ENCODE results near the gene BNC2.

Gene BNC2, protein sequence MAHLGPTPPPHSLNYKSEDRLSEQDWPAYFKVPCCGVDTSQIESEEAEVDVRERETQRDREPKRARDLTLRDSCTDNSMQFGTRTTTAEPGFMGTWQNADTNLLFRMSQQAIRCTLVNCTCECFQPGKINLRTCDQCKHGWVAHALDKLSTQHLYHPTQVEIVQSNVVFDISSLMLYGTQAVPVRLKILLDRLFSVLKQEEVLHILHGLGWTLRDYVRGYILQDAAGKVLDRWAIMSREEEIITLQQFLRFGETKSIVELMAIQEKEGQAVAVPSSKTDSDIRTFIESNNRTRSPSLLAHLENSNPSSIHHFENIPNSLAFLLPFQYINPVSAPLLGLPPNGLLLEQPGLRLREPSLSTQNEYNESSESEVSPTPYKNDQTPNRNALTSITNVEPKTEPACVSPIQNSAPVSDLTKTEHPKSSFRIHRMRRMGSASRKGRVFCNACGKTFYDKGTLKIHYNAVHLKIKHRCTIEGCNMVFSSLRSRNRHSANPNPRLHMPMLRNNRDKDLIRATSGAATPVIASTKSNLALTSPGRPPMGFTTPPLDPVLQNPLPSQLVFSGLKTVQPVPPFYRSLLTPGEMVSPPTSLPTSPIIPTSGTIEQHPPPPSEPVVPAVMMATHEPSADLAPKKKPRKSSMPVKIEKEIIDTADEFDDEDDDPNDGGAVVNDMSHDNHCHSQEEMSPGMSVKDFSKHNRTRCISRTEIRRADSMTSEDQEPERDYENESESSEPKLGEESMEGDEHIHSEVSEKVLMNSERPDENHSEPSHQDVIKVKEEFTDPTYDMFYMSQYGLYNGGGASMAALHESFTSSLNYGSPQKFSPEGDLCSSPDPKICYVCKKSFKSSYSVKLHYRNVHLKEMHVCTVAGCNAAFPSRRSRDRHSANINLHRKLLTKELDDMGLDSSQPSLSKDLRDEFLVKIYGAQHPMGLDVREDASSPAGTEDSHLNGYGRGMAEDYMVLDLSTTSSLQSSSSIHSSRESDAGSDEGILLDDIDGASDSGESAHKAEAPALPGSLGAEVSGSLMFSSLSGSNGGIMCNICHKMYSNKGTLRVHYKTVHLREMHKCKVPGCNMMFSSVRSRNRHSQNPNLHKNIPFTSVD

DNA sequence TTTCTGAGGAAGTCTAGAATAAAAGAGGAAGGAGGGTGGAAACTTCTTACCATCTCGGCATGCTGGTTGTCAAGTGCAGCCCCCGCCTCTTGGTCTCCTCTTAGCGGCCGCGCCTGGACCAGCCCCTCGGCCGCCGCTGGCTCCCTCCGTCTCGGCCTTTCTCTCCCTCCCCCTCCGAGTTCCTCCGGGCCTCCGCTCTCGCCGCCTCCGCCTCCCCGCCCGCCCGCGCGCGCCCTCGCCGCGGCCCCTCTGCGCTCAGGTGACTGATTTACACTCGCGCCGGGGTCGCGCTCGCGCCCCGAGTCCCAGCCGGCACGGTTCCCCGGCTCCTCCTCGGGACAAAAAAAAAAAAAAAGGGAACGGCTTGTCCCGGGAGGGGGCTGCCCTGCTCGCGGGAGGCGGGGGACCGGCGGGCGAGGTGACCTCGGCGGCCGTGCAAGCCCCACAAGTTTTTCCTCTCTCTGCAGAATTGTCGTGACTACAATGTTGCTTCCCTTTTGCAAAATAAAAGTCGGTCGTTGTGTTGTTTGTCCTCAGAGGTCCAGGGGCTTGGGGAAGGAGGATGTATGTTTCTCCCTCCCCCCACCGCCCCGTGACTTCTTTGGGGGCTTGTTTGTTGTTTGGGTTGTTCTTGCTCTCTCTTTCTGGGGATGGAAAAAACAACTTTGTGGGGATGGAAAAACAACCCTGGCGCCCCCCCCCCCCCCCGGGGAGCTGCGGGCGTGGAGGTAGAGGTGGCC, at the start of gene BNC2:
TSS of gene BNC2 (minus strand) at position 75 of the 740 bp plus-strand sequence. CDS start at position 53, 22 bp downstream.
- TF ChIP-seq EZH2 (IDR thresholded peaks at IDR 0.05; ENCODE audit: borderline replicate concordance, low read length), result no peak
- TF ChIP-seq, protein P1, sequence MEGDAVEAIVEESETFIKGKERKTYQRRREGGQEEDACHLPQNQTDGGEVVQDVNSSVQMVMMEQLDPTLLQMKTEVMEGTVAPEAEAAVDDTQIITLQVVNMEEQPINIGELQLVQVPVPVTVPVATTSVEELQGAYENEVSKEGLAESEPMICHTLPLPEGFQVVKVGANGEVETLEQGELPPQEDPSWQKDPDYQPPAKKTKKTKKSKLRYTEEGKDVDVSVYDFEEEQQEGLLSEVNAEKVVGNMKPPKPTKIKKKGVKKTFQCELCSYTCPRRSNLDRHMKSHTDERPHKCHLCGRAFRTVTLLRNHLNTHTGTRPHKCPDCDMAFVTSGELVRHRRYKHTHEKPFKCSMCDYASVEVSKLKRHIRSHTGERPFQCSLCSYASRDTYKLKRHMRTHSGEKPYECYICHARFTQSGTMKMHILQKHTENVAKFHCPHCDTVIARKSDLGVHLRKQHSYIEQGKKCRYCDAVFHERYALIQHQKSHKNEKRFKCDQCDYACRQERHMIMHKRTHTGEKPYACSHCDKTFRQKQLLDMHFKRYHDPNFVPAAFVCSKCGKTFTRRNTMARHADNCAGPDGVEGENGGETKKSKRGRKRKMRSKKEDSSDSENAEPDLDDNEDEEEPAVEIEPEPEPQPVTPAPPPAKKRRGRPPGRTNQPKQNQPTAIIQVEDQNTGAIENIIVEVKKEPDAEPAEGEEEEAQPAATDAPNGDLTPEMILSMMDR (IDR thresholded peaks at IDR 0.05; ENCODE audit: low read length), result no peak
- H3K27me3 ChIP-seq (ENCODE audit: insufficient read depth, low read length), result no peaks in the 10 kb centered on the region
- no peaks in the 10 kb centered on the region for H3K4me1 ChIP-seq (ENCODE audit: insufficient read depth, low read length, severe bottlenecking)
- H3K79me2 ChIP-seq (ENCODE audit: insufficient read depth, low read length), result no peaks in the 10 kb centered on the region
- H2AFZ ChIP-seq (ENCODE audit: low read length), result no peak within 1 kb of the TSS
- no peak within 1 kb of the TSS for H3K9ac ChIP-seq (ENCODE audit: low read length)
- no peak within 1 kb of the TSS for H3K27ac ChIP-seq (ENCODE audit: low read depth, low read length, poor library complexity, severe bottlenecking)
- no peaks in the 10 kb centered on the region for H3K36me3 ChIP-seq (ENCODE audit: insufficient read depth, low read length)
- H3K9me2 ChIP-seq (ENCODE audit: low read depth, low read length), result no peaks in the 10 kb centered on the region
- no peaks in the 10 kb centered on the region for H3K9me3 ChIP-seq (ENCODE audit: low read length)
- no peaks in the 10 kb centered on the region for H3F3A ChIP-seq (ENCODE audit: insufficient read depth, low read length)
- H3K4me3 ChIP-seq (ENCODE audit: low read depth, low read length, poor library complexity, severe bottlenecking), result no peak within 1 kb of the TSS
- H3K4me2 ChIP-seq (ENCODE audit: low read length), result no peak within 1 kb of the TSS
- H4K20me1 ChIP-seq (ENCODE audit: insufficient read depth, low read length), result no peaks in the 10 kb centered on the region

DNA sequence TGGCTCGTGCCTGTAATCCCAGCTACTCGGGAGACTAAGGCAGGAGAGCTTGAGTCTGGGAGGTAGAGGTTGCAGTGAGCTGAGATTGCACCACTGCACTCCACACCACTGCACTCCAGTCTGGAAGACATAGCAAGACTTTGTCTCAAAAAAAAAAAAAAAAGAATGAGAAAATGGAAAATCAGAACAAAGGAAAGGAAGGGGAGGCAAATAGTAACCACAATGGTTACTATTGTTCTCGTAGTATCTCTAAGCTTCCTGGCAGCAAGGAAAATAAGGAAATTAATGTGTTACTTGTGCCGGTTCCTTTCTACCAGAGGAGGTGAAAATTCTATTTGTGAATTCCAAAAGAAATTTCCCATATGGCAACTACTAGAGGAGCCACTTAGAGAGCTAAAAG, 48.5 kb upstream of the BNC2 start:
- Histone ChIP-seq H3F3A (ENCODE audit: insufficient read depth, low read length) (no peaks in the 10 kb centered on the region), H3K27ac (ENCODE audit: low read depth, low read length, poor library complexity, severe bottlenecking) (no peak overlapping the region), H3K9ac (ENCODE audit: low read length) (no peak overlapping the region), H3K4me3 (ENCODE audit: low read depth, low read length, poor library complexity, severe bottlenecking) (no peak overlapping the region), H3K9me3 (ENCODE audit: low read length) (no peaks in the 10 kb centered on the region), H3K79me2 (ENCODE audit: insufficient read depth, low read length) (no peaks in the 10 kb centered on the region), H2AFZ (ENCODE audit: low read length) (no peak overlapping the region), H3K4me1 (ENCODE audit: insufficient read depth, low read length, severe bottlenecking) (no peaks in the 10 kb centered on the region), H3K27me3 (ENCODE audit: insufficient read depth, low read length) (no peaks in the 10 kb centered on the region), H3K4me2 (ENCODE audit: low read length) (no peak overlapping the region), H3K36me3 (ENCODE audit: insufficient read depth, low read length) (no peaks in the 10 kb centered on the region), H4K20me1 (ENCODE audit: insufficient read depth, low read length) (no peaks in the 10 kb centered on the region), H3K9me2 (ENCODE audit: low read depth, low read length) (no peaks in the 10 kb centered on the region)
- TF ChIP-seq EZH2 (IDR thresholded peaks at IDR 0.05; ENCODE audit: borderline replicate concordance, low read length), result no peak
- TF ChIP-seq, protein P1 (IDR thresholded peaks at IDR 0.05; ENCODE audit: low read length), result no peak
